Measurements from ENCODE around the gene MCC.

- no peak for TF ChIP-seq CTCF (IDR thresholded peaks at IDR 0.05)
- TF ChIP-seq EZH2 (IDR thresholded peaks at IDR 0.05; ENCODE audit: borderline replicate concordance, insufficient read depth, low read depth, low read length, poor library complexity, severe bottlenecking), result no peak
Measured at GRCh38 chr5:113216545-113216944, 271.7 kb downstream of the MCC start.

Measured in B cell (primary cell).